ENCODE results near the gene BTD. TPM values are rescaled to one million over a fixed set of nuclear protein-coding genes. Genes with fewer than 3 reads are reported as not detected.
A peak's percentile ranks its signal among the peaks of the same experiment; 100 is the strongest.

The BTD gene
- total RNA-seq, 1 donor from 2014 or later: 9.7 TPM

DNA sequence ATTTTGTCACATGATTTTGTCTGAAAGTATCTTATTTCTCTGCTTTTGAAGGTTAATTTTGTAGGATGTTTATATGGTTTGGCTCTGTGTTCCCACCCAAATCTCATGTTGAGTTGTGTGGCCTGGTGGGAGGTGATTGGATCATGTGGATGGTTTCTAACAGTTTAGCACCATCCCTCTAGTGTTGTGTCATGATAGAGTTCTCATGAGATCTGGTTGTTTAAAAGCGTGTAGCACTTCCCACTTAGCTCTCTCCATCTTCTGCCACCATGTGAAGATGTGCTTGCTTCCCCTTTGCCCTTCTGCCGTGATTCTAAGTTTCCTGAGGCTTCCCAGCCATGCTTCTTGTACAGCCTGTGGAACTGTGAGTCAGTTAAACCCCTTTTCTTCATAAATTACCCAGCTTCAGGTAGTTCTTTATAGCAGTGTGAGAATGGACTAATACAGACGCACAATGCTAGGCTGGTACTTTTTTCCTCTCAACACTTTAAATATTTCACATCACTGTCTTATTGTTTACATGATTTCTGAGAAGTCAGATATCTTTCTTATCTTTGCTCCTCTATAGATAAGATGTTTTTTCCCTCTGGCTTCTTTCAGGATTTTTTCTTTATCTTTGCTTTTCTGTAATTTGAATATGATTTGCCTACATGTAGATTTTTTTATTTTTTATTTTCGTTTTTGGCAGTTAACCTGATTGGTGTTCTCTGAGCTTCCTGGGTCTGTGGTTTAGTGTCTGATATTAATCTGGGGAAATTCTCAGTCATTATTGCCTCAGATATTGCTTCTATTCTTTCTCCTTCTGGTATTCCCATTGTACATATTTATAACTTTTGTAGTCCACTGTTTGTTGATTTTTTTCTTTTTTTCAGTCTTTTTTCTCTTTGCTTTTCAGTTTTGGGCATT lies 22.2 kb downstream of the BTD start:
- Histone ChIP-seq H3K36me3 (ENCODE audit: control insufficient read depth, insufficient read depth, low read length) (no peaks in the 10 kb centered on the region), H3K4me3 (ENCODE audit: low read depth, low read length) (no peak overlapping the region), H3K27me3 (ENCODE audit: control insufficient read depth, insufficient read depth, low read length) (no peaks in the 10 kb centered on the region)
- TF ChIP-seq, protein P1, sequence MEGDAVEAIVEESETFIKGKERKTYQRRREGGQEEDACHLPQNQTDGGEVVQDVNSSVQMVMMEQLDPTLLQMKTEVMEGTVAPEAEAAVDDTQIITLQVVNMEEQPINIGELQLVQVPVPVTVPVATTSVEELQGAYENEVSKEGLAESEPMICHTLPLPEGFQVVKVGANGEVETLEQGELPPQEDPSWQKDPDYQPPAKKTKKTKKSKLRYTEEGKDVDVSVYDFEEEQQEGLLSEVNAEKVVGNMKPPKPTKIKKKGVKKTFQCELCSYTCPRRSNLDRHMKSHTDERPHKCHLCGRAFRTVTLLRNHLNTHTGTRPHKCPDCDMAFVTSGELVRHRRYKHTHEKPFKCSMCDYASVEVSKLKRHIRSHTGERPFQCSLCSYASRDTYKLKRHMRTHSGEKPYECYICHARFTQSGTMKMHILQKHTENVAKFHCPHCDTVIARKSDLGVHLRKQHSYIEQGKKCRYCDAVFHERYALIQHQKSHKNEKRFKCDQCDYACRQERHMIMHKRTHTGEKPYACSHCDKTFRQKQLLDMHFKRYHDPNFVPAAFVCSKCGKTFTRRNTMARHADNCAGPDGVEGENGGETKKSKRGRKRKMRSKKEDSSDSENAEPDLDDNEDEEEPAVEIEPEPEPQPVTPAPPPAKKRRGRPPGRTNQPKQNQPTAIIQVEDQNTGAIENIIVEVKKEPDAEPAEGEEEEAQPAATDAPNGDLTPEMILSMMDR (IDR thresholded peaks at IDR 0.05; ENCODE audit: insufficient read depth, low read length, severe bottlenecking): no peak
- FAIRE-seq (no peak), DNase-seq (ENCODE audit: low read depth) (no peak)

DNA sequence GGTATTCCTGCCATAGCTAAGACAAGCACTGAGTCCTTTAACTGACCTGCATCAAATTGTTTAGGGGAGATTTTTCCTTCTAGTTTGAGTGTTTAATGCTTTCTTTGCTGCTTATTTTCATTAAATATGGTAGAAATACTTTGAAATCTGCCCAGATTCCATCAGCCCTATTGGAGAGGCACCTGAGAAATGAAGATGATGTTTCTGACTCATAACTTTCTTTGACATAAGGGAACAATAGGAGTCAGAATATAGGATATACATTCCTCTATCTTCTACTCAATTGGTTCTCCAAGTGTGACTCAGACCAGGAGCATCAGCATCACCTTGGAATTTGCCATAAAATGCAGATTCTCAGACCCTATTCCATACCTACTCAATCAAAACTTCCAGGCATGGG lies 27.4 kb downstream of the BTD start:
- Histone ChIP-seq H3K36me3 (ENCODE audit: control insufficient read depth, insufficient read depth, low read length) (no peaks in the 10 kb centered on the region), H3K27me3 (ENCODE audit: control insufficient read depth, insufficient read depth, low read length) (no peaks in the 10 kb centered on the region), H3K4me3 (ENCODE audit: low read depth, low read length) (no peak overlapping the region)
- no peak for FAIRE-seq
- no peak for DNase-seq (ENCODE audit: low read depth)
- TF ChIP-seq, protein P1 (IDR thresholded peaks at IDR 0.05; ENCODE audit: insufficient read depth, low read length, severe bottlenecking): no peak

DNA sequence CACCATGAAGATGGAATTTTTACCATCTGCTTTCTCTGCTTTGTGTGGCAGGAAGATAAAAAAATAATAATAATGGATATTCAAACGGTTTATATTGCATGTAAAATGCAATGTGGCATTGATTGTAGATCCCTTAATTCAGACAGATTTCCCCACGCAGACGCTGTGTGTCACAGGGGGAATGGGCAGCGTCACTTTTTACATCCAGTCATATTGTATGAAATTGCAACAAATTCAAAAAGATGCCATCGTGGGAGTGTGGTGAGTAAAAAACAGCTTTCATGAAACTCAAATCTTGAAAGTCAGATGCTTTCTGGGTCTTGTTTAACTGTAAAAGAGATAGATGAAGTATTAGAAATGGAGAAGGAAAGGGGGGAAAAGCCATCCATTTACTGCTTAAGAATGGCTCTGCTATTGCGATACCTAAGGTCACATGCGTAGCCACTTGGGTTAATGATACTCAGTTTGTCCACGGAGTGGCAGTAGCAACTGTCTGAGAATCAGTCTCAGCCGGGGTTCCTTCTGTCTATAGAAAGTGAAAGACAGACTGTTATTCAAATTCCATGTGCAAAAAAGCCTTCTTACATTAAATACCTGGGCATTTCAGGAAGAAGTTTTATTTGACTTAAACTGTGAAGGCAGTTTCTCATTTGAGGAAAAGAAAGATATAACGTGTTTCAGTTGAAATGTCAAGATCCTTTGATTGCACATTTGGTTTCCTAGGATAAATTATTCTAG lies 28.5 kb downstream of the BTD start:
- TF ChIP-seq, protein P1 (IDR thresholded peaks at IDR 0.05; ENCODE audit: insufficient read depth, low read length, severe bottlenecking): peak; percentile 63
- Histone ChIP-seq H3K36me3 (ENCODE audit: control insufficient read depth, insufficient read depth, low read length) (no peaks in the 10 kb centered on the region), H3K4me3 (ENCODE audit: low read depth, low read length) (no peak overlapping the region), H3K27me3 (ENCODE audit: control insufficient read depth, insufficient read depth, low read length) (no peaks in the 10 kb centered on the region)
- FAIRE-seq: no peak
- DNase-seq (ENCODE audit: low read depth): peak; percentile 79

DNA sequence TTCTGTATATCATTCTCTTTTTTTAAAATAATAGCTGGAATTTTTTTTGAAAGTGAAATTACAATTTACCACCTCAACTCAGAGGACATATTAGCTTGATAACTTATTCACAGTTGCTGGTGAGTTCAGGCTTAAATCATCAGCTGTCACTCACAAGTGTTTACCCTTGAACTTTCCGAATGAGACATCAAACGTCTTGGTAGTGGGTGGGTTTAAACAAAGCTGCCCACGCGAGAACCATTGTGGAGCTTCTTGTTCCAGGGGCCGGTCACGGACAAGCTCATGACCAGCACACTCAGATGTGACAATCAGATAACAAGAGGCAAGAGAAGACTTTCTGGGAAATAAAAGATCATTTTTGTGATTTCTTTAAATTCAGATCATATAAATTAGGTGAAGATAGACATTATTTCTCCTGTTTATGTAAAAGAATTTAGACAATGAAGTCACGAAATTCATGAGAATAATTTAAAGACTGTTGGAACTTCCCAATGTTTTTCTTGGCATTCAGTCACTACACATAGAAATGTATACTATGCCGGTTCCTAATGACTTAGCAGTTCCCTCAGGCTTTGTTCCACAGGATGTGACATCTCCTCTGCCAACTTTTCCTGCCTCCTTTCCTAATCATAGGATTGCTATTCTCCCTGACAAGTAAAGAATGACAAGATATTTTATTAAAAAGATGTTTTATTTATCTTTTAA lies 29.3 kb downstream of the BTD start:
- Histone ChIP-seq H3K27me3 (ENCODE audit: control insufficient read depth, insufficient read depth, low read length) (no peaks in the 10 kb centered on the region), H3K4me3 (ENCODE audit: low read depth, low read length) (no peak overlapping the region), H3K36me3 (ENCODE audit: control insufficient read depth, insufficient read depth, low read length) (no peaks in the 10 kb centered on the region)
- TF ChIP-seq, protein P1 (IDR thresholded peaks at IDR 0.05; ENCODE audit: insufficient read depth, low read length, severe bottlenecking): no peak
- FAIRE-seq (no peak), DNase-seq (ENCODE audit: low read depth) (peak; percentile 85)

DNA sequence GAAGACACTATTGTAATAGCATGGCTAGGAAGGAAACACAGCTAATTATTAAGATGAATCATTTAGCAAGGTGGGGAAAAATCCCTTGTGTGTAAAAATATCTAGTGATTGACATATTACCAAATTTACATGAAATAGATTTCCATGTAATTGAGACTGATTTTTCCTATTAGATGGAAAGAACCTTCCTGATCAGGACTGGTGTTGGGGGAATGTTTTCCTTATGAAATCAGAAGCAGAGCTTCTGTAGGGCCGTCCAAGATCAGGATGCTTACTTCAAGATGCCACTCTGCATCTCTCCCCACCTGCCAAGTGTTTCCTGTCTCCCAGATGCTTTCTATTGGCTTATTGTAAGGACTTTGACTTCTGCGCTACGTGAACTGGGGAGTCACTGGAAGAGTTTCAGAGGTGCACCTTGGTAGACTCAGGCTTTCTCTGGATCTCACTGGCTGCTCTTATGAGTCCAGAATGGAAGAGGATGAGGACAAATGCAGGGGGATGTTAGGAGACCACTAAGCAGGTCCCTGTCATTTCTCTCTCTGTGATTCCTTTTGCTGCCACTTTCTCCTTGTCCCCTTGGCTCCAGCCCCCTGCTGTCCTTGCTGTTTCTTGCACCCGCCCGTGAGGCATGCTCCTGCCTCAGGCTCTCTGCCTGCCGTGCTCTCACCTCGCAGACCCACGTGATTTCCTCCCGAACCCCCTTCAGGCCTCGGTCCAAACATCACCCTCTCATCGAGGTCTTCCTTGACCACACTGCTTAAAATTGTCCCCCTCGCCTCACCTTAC lies 30.1 kb downstream of the BTD start:
- Histone ChIP-seq H3K4me3 (ENCODE audit: low read depth, low read length) (no peak overlapping the region), H3K27me3 (ENCODE audit: control insufficient read depth, insufficient read depth, low read length) (no peaks in the 10 kb centered on the region), H3K36me3 (ENCODE audit: control insufficient read depth, insufficient read depth, low read length) (no peaks in the 10 kb centered on the region)
- FAIRE-seq (no peak), DNase-seq (ENCODE audit: low read depth) (no peak)
- TF ChIP-seq, protein P1 (IDR thresholded peaks at IDR 0.05; ENCODE audit: insufficient read depth, low read length, severe bottlenecking): no peak

Data from bronchial epithelial cell (primary cell).